SW 1271 (cell line): ENCODE results near the gene DNAAF8.
"Not testable (repeated sequence)": the region's sequence is repeated elsewhere in the genome, so short reads cannot be mapped to it uniquely, and the experiment has no call there.

Source experiments
- DNase-seq, 2 experiments: peaks; one replicate each; lab custom pipeline; 2025; lab: John Stamatoyannopoulos, UW

DNAAF8 gene

GRCh38 chr16:4723071-4723767 is 11.1 kb upstream of the DNAAF8 start:
- no peak for DNase-seq

- no peak for DNase-seq
These were observed 9.6 kb upstream of the DNAAF8 start for GRCh38 chr16:4724661-4725270.

- no peak for DNase-seq
These were observed 7.7 kb upstream of the DNAAF8 start for GRCh38 chr16:4726616-4727015.

GRCh38 chr16:4728676-4729075 is 5.7 kb upstream of the DNAAF8 start:
- DNase-seq, result no peak

- no peak for DNase-seq
These were observed 4.5 kb upstream of the DNAAF8 start for GRCh38 chr16:4729876-4730275.

GRCh38 chr16:4733211-4733742 is 1.1 kb upstream of the DNAAF8 start:
- no peak for DNase-seq

GRCh38 chr16:4733747-4734062 is 632 bp upstream of the DNAAF8 start:
- DNase-seq, result no peak

- peak in 1 of 2 experiments; percentile 51 for DNase-seq
These were observed 596 bp downstream of the DNAAF8 start for GRCh38 chr16:4734730-4735535.

- DNase-seq, result no peak
These were observed 2.2 kb downstream of the DNAAF8 start for GRCh38 chr16:4736546-4736945.

GRCh38 chr16:4737545-4737944 is 3.2 kb downstream of the DNAAF8 start:
- DNase-seq, result no peak

GRCh38 chr16:4738370-4738769 is 4.0 kb downstream of the DNAAF8 start:
- DNase-seq, result not testable (repeated sequence)

GRCh38 chr16:4743226-4743878 is 9.0 kb downstream of the DNAAF8 start:
- no peak for DNase-seq

- DNase-seq, result no peak
These were observed 10.4 kb downstream of the DNAAF8 start for GRCh38 chr16:4744555-4745273.

GRCh38 chr16:4745274-4745569 is 10.9 kb downstream of the DNAAF8 start:
- DNase-seq, result no peak

GRCh38 chr16:4746215-4746614 is 11.9 kb downstream of the DNAAF8 start:
- no peak for DNase-seq

- DNase-seq, result no peak
These were observed 12.7 kb downstream of the DNAAF8 start for GRCh38 chr16:4746991-4747574.

GRCh38 chr16:4747906-4748681 is 13.8 kb downstream of the DNAAF8 start:
- no peak for DNase-seq

GRCh38 chr16:4748682-4749411 is 14.5 kb downstream of the DNAAF8 start:
- DNase-seq, result no peak

GRCh38 chr16:4749700-4750257 is 15.4 kb downstream of the DNAAF8 start:
- no peak for DNase-seq

- no peak for DNase-seq
These were observed 16.6 kb downstream of the DNAAF8 start for GRCh38 chr16:4750896-4751295.
